AG04449 (cell line): ENCODE measurements around the gene CAPN10.
A peak's percentile ranks its signal among the peaks of the same experiment; 100 is the strongest.

Source experiments
- CTCF ChIA-PET: fragments of 350-600 bp; formaldehyde crosslinking; extraction: SDS; loops from one replicate; lab custom pipeline; 2021; ENCODE audit warnings: antibody characterized with exemption; lab: Yijun Ruan, JAX
- POLR2A ChIA-PET: fragments of 400-600, 350-600 bp; formaldehyde crosslinking; extraction: SDS; loops from one replicate; lab custom pipeline; 2020; ENCODE audit warnings: antibody characterized with exemption, inconsistent platforms; lab: Yijun Ruan, JAX
- DNase-seq: peaks from one replicate; pipeline ENCODE4 v3.0.0-alpha.2; 2010; ENCODE audit warnings: low read depth, low spot score
- H3K4me3 ChIP-seq: 2 replicates; pipeline ENCODE4 v1.5.1; 2011; ENCODE audit warnings: low read depth, mild to moderate bottlenecking, control low read depth, low read length
- TF ChIP-seq, protein P1 (sequence below): IDR thresholded peaks from one replicate; pipeline ENCODE4 v1.5.1; 2011; ENCODE audit warnings: mild to moderate bottlenecking, moderate library complexity, low read length, control low read depth, inconsistent platforms; ENCODE audit not compliant: insufficient read depth; ENCODE audit errors: missing control alignments

The CAPN10 gene

DNA sequence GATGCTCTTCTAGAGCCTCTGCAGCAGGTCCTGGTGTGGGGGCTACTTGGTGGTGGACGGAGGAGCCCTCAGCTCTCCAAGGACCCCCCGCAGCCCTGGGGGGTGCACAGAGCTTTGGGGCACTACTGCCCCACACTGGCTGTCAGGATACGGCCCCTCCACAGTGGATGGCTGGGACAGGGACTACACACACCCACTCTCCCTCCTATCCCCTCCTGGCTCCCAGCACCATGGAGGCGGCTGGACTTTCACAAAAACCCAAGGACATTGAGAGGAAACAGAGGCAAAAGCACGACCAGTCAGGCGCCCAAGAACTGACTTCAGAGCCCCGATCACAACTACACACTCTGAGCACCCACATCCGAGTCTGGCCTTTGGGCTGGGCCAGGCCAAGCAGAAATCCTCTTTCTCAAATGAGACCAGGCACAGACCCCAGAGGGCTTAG lies 51.4 kb downstream of the CAPN10 start:
- POLR2A ChIA-PET, result no interaction called here
- CTCF ChIA-PET, result no interaction called here
- TF ChIP-seq, protein P1, sequence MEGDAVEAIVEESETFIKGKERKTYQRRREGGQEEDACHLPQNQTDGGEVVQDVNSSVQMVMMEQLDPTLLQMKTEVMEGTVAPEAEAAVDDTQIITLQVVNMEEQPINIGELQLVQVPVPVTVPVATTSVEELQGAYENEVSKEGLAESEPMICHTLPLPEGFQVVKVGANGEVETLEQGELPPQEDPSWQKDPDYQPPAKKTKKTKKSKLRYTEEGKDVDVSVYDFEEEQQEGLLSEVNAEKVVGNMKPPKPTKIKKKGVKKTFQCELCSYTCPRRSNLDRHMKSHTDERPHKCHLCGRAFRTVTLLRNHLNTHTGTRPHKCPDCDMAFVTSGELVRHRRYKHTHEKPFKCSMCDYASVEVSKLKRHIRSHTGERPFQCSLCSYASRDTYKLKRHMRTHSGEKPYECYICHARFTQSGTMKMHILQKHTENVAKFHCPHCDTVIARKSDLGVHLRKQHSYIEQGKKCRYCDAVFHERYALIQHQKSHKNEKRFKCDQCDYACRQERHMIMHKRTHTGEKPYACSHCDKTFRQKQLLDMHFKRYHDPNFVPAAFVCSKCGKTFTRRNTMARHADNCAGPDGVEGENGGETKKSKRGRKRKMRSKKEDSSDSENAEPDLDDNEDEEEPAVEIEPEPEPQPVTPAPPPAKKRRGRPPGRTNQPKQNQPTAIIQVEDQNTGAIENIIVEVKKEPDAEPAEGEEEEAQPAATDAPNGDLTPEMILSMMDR, result no peak
- DNase-seq, result no peak
- H3K4me3 ChIP-seq, result no peak overlapping the region

DNA sequence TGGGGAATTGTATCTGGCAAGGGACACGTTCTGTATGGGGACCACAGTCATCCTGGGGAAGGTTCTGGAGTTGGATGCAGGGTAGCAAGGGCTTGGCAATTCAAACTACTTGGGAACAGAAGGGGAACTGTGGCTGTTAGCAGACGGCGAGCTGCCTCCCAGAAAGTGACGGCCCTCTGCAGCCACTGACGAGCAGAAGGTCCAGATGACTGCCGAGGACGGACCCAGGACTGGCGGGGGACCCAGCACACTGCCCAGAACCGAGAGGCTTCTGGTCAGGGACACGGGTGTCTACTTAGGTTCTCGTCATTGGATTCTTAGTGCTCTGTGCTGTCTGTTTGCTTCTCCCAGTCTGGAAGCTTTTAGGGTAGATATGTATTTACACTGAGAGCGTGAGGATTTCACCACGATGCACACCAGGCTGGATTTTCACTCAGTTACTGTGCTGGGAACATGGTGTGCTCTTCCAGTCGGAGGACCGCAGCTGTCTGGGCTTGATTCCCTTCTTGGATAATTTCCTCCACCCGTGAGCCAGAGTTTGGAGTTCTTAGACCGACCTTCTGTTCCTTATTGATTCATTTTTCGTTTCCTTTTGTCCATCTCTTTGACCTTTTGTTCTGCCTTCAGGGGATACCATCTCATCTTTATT lies 52.1 kb downstream of the CAPN10 start:
- DNase-seq, result no peak
- POLR2A ChIA-PET, result no interaction called here
- CTCF ChIA-PET, result no interaction called here

DNA sequence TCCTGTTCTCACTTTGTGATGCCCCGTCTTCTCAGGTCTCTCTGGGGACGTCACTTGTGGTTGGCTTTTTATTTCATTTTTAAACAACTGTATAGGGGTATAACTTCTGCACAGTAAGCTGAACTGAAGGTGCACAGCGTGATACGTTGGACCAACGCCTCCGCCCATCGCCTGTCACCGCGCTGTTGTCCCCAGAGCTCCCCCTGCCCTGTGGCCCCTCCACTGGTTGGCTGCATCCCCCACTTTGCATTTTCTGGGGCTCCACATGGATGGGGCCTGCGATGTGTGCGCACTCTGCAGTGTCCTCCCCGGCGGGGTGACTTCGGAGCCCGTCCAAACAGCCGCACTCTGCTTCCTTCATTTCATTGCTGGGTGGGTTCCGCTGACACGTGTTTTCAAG lies 53.0 kb downstream of the CAPN10 start:
- no peak overlapping the region for H3K4me3 ChIP-seq
- CTCF ChIA-PET, result no interaction called here
- TF ChIP-seq, protein P1, result no peak
- POLR2A ChIA-PET, result no interaction called here
- no peak for DNase-seq

More for the DNA sequence above, 52.1 kb downstream of the CAPN10 start:
- TF ChIP-seq, protein P1, result no peak
- no peak overlapping the region for H3K4me3 ChIP-seq

DNA sequence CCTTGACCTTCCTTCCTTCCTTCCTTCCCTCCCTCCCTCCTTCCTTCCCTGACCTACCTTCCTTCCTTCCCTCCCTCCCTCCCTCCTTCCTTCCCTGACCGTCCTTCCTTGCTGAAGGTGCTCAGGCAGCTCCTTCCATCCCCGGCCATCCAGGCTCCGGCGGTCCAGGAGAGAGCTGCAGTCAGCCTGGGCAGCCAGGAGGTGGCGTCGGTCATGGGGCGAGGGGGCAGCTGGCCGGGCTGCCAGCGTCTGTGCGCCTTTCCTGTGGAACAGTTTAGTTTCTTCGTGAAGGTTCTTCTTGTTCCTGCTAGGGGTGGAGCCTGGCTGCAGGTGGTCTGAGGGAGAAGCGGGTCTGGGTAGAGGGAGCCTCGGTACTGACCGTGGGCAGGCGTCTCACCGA lies 54.4 kb downstream of the CAPN10 start:
- CTCF ChIA-PET, result interaction anchor here (1.3 kb wide), 1 partner anchor 200 kb away, joined by 3 read pairs; no protein-coding TSS in a partner anchor
- no peak for DNase-seq
- no peak overlapping the region for H3K4me3 ChIP-seq
- POLR2A ChIA-PET, result no interaction called here
- TF ChIP-seq, protein P1, result peak; percentile 56

DNA sequence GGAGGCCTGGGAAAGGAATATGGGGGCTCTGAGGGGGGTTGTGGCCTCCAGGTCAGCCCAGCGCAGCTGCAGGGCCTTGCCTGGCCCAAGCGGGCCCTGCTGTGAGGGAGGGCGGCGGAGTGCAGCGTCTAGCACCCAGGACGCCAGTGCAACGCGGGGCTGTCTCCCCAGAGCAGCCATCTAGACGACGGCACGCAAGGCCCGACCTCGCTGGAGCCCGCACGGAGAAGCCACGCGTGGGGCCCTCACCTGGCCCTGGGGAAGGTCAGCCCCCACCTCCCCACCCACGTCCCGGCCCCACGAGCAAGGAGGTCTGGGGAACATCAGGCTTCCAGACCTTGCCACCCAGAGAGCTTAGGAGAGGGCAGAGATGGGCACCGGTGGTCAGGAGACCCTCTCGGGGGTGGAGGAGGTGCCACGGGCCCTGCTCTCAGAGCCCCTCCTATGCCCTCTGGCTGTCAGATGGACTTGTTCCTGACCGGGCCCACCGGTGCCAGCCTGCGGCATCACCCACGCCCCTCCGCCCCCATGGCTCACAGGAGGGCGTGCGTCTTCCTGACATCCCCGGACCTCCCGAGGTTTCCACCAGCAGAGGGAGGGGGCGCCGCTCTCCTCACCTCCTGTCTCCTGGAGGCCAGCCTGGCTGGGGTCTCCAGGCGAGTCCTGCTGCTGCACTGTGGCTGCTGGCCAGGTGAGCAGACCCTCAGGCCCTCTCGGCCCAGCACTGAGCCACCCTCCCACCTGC lies 55.7 kb downstream of the CAPN10 start:
- ChIA-PET CTCF (no interaction called here), POLR2A (no interaction called here)
- H3K4me3 ChIP-seq, result no peak overlapping the region
- no peak for DNase-seq
- TF ChIP-seq, protein P1, result no peak

DNA sequence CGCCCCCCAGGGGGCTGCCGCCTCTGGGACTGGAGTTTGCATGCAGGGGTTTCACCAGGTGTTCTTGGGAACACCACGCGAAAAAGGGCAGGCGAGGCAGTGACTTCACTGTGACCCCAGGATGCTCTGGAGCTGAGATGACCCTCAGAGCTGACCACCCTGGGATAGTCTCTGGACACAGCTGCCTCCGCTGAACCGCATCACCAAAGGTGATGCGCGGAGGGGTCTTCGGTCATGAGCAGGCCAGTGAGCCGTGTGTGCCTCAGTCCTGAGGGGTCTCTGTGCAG lies 56.2 kb downstream of the CAPN10 start:
- CTCF ChIA-PET, result no interaction called here
- H3K4me3 ChIP-seq, result no peak overlapping the region
- no peak for DNase-seq
- POLR2A ChIA-PET, result no interaction called here
- TF ChIP-seq, protein P1, result no peak
